OCI-LY1 (cell line): ENCODE measurements around the gene CCDC28B.

Experiments
- H2AFZ ChIP-seq: fragments of 200-600 bp; sonication (generic), shearing (Covaris generic); 2 replicates; pipeline ENCODE4 v1.6.0; 2014; ENCODE audit warnings: antibody characterized with exemption, mild to moderate bottlenecking, low read length
- H3F3A ChIP-seq: fragments of 200-600 bp; sonication (generic), shearing (Covaris generic); 2 replicates; pipeline ENCODE4 v1.6.0; 2014; ENCODE audit warnings: mild to moderate bottlenecking, antibody characterized with exemption, low read length, moderate library complexity; ENCODE audit not compliant: insufficient read depth
- H3K27ac ChIP-seq: fragments of 200-600 bp; sonication (generic); 2 replicates; pipeline ENCODE4 v1.5.1; 2014; ENCODE audit warnings: low read length, mixed run types, mild to moderate bottlenecking, low read depth; ENCODE audit not compliant: poor library complexity, severe bottlenecking
- H3K27me3 ChIP-seq: fragments of 200-600 bp; sonication (generic); 2 replicates; pipeline ENCODE4 v1.6.0; 2014; ENCODE audit warnings: antibody characterized with exemption, mild to moderate bottlenecking, low read length, moderate library complexity; ENCODE audit not compliant: insufficient read depth
- H3K36me3 ChIP-seq: fragments of 200-600 bp; sonication (generic); 2 replicates; pipeline ENCODE4 v1.6.1; 2014; ENCODE audit warnings: mild to moderate bottlenecking, antibody characterized with exemption, low read length, moderate library complexity, mixed read lengths; ENCODE audit not compliant: insufficient read depth
- H3K4me1 ChIP-seq: fragments of 200-600 bp; sonication (generic); 2 replicates; pipeline ENCODE4 v1.5.1; 2014; ENCODE audit warnings: mild to moderate bottlenecking, low read length, moderate library complexity; ENCODE audit not compliant: insufficient read depth, severe bottlenecking
- H3K4me2 ChIP-seq: fragments of 200-600 bp; sonication (generic), shearing (Covaris generic); 2 replicates; pipeline ENCODE4 v1.6.1; 2014; ENCODE audit warnings: low read length
- H3K4me3 ChIP-seq: fragments of 200-600 bp; sonication (generic); 2 replicates; pipeline ENCODE4 v1.5.1; 2014; ENCODE audit warnings: low read length, low read depth, mild to moderate bottlenecking, mixed read lengths; ENCODE audit not compliant: poor library complexity, severe bottlenecking
- H3K79me2 ChIP-seq: fragments of 200-600 bp; shearing (Covaris generic); 2 replicates; pipeline ENCODE4 v1.6.1; 2016; ENCODE audit warnings: mixed run types, low read length, mixed read lengths; ENCODE audit not compliant: insufficient read depth
- H3K9ac ChIP-seq: fragments of 200-600 bp; sonication (generic), shearing (Covaris generic); 2 replicates; pipeline ENCODE4 v1.6.1; 2014; ENCODE audit warnings: mild to moderate bottlenecking, low read length, mixed read lengths
- H3K9me2 ChIP-seq: fragments of 200-600 bp; sonication (generic), shearing (Covaris generic); 2 replicates; pipeline ENCODE4 v1.6.1; 2014; ENCODE audit warnings: low read depth, mild to moderate bottlenecking, low read length, mixed read lengths
- H3K9me3 ChIP-seq: fragments of 200-600 bp; shearing (Covaris generic); 2 replicates; pipeline ENCODE4 v1.6.1; 2014; ENCODE audit warnings: low read length, mixed read lengths
- H4K20me1 ChIP-seq: fragments of 200-600 bp; sonication (generic), shearing (Covaris generic); 2 replicates; pipeline ENCODE4 v1.6.0; 2016; ENCODE audit warnings: mild to moderate bottlenecking, low read length; ENCODE audit not compliant: insufficient read depth
- CTCF ChIP-seq: fragments of 200-600 bp; sonication (generic), shearing (Covaris generic); IDR thresholded peaks from 2 replicates; pipeline ENCODE4 v1.5.1; 2017; ENCODE audit warnings: mild to moderate bottlenecking, antibody characterized with exemption, low read length, moderate library complexity, mixed read lengths
- EZH2 ChIP-seq: fragments of 200-600 bp; sonication (generic), shearing (Covaris generic); IDR thresholded peaks from 2 replicates; pipeline ENCODE4 v1.8.0; 2017; ENCODE audit warnings: borderline replicate concordance, mixed run types, mild to moderate bottlenecking, antibody characterized with exemption, low read length, moderate library complexity, mixed read lengths

Gene CCDC28B

GRCh38 chr1:32181563-32181962 is 18.8 kb upstream of the CCDC28B start:
- H3K27ac ChIP-seq: peak overlapping the region; percentile 68
- no peaks in the 10 kb centered on the region for H3K9me2 ChIP-seq
- no peaks in the 10 kb centered on the region for H3K27me3 ChIP-seq
- no peak overlapping the region for H2AFZ ChIP-seq
- H3K4me3 ChIP-seq: peak overlapping the region; percentile 79
- TF ChIP-seq EZH2: no peak
- no peak for TF ChIP-seq CTCF
- peak overlapping the region; percentile 73 for H3K4me2 ChIP-seq
- peak overlapping the region; percentile 87; the same call in 1 of the 2 replicates for H3K9ac ChIP-seq
- peaks cover 25% of the 10 kb centered on the region for H3K4me1 ChIP-seq
- H4K20me1 ChIP-seq: no peaks in the 10 kb centered on the region
- H3F3A ChIP-seq: no peaks in the 10 kb centered on the region
- no peaks in the 10 kb centered on the region for H3K9me3 ChIP-seq
- H3K79me2 ChIP-seq: peaks cover 22% of the 10 kb centered on the region
- H3K36me3 ChIP-seq: peaks cover 50% of the 10 kb centered on the region

DNA sequence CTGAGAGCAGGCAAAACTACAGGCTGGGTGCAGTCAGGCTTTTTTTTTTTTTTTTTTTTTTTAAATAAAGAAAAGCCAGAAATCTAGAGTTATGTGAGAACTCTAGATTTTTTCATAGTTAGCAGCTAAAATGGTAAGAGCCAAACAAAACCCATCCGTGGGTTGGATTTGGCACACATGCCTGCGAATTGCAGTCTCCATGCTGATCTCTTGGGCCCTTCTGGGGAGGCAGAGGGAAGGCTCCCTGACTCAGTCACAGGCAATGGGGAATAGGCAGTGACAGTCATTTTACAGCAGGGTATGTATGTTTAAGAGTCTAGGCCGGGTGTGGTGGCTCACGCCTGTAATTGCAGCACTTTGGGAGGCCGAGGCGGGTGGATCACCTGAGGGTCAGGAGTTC is 18.3 kb upstream of the CCDC28B start:
- no peaks in the 10 kb centered on the region for H4K20me1 ChIP-seq
- peaks cover 55% of the 10 kb centered on the region for H3K36me3 ChIP-seq
- peaks cover 22% of the 10 kb centered on the region for H3K79me2 ChIP-seq
- H3K9me3 ChIP-seq: no peaks in the 10 kb centered on the region
- peaks cover 25% of the 10 kb centered on the region for H3K4me1 ChIP-seq
- 0 out of 2 replicates have a peak overlapping the region, but pooled peaks have one; percentile 73 for H3K4me2 ChIP-seq
- H3K4me3 ChIP-seq: no peak overlapping the region
- H3K9me2 ChIP-seq: no peaks in the 10 kb centered on the region
- no peaks in the 10 kb centered on the region for H3K27me3 ChIP-seq
- no peak overlapping the region for H2AFZ ChIP-seq
- TF ChIP-seq CTCF: no peak
- TF ChIP-seq EZH2: no peak
- H3K9ac ChIP-seq: no peak overlapping the region
- H3K27ac ChIP-seq: no peak overlapping the region
- no peaks in the 10 kb centered on the region for H3F3A ChIP-seq

GRCh38 chr1:32184650-32185049 is 15.7 kb upstream of the CCDC28B start:
- H2AFZ ChIP-seq: no peak overlapping the region
- no peaks in the 10 kb centered on the region for H4K20me1 ChIP-seq
- no peaks in the 10 kb centered on the region for H3K27me3 ChIP-seq
- H3K79me2 ChIP-seq: peaks cover 22% of the 10 kb centered on the region
- H3K27ac ChIP-seq: no peak overlapping the region
- H3K9me2 ChIP-seq: no peaks in the 10 kb centered on the region
- TF ChIP-seq CTCF (no peak), EZH2 (no peak)
- peaks cover 81% of the 10 kb centered on the region for H3K36me3 ChIP-seq
- no peak overlapping the region for H3K9ac ChIP-seq
- peaks cover 16% of the 10 kb centered on the region for H3K4me1 ChIP-seq
- no peaks in the 10 kb centered on the region for H3K9me3 ChIP-seq
- no peak overlapping the region for H3K4me3 ChIP-seq
- no peak overlapping the region for H3K4me2 ChIP-seq
- no peaks in the 10 kb centered on the region for H3F3A ChIP-seq
